ENCODE data around the gene LY6G5B. TPM values are rescaled to one million over a fixed set of nuclear protein-coding genes. Genes with fewer than 3 reads are reported as not detected.

LY6G5B gene
- total RNA-seq, 1 donor from 2014 or later: 22.0 TPM

DNA sequence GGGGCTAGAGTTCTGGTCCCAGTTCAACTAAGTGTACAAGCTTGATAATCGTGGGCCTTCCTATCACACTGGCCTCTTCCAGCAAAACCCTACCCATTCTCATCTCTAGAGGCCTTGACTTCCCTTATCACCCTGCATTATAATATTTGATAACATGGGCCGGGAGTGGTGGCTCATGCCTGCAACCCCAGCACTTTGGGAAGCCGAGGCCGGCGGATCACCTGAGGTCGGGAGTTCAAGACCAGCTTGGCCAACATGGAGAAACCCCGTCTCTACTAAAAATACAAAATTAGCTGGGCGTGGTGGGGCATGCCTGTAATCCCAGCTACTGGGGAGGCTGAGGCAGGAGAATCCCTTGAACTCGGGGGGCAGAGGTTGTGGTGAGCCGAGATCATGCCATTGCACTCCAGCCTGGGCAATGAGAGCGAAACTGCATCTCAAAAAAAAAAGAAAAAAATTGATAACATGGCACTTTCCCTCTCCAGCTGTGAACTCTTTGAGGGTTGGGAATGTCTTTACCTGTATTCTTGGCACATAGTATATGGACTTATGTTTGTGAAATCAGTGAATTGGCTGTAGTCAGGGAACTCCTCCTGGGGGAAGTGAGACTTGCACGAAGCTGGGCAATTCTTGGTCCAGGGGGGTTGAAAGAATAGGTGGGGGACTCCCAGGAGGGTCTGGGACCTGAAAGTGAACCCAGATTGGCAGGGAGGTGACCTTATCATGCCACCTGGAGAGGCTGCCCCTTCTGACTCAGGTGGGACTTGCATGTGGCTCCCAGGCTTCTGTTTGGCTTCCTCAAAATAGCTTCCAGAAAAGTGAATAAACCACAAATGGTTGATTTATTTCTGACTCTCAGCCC lies 8.3 kb upstream of the LY6G5B start:
- H3K4me1 Mint-ChIP-seq (ENCODE audit: unreplicated experiment): peaks cover 55% of the 10 kb centered on the region
- H3K27me3 Mint-ChIP-seq: no peaks in the 10 kb centered on the region
- peak overlapping the region; percentile 93 for H3K4me3 Mint-ChIP-seq
- H3K9me3 Mint-ChIP-seq: no peaks in the 10 kb centered on the region
- peak overlapping the region; percentile 89 for H3K27ac Mint-ChIP-seq
- TF ChIP-seq, protein P1, sequence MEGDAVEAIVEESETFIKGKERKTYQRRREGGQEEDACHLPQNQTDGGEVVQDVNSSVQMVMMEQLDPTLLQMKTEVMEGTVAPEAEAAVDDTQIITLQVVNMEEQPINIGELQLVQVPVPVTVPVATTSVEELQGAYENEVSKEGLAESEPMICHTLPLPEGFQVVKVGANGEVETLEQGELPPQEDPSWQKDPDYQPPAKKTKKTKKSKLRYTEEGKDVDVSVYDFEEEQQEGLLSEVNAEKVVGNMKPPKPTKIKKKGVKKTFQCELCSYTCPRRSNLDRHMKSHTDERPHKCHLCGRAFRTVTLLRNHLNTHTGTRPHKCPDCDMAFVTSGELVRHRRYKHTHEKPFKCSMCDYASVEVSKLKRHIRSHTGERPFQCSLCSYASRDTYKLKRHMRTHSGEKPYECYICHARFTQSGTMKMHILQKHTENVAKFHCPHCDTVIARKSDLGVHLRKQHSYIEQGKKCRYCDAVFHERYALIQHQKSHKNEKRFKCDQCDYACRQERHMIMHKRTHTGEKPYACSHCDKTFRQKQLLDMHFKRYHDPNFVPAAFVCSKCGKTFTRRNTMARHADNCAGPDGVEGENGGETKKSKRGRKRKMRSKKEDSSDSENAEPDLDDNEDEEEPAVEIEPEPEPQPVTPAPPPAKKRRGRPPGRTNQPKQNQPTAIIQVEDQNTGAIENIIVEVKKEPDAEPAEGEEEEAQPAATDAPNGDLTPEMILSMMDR (conservative IDR thresholded peaks at IDR 0.05): no peak
- no peak for DNase-seq (ENCODE audit: extremely low spot score, unreplicated experiment)
- peaks cover 21% of the 10 kb centered on the region for H3K36me3 Mint-ChIP-seq

DNA sequence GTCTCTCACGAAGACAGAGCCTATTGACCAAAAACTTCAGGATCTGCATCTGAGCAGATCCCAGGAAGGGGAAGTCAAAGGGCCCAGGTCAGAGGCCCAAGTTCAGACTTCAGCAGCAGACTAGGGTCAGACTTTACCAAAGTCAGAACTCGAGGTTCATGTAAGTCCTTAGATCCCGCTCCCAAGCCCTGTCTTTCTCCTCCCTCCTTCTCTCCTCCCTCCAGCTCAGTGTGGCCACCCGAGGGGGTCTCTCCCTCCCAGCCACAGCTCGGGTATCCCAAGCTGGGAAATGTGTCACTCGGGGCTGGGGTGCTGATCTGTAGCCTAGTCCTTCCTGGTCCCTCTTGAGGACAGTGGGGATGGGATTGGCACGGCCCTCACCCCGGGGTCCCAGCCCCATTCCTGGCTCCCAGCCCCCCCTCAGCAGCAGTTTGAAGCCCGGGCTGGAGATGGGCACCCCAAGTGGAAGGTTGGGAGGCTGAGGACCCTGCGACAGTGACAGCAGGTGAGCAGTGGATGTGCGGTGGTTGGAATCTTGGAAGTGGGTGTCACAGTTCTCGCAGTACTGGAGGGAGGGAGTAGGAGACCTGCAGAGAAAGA lies 7.6 kb upstream of the LY6G5B start:
- H3K36me3 Mint-ChIP-seq: peaks cover 20% of the 10 kb centered on the region
- H3K27me3 Mint-ChIP-seq: no peaks in the 10 kb centered on the region
- H3K9me3 Mint-ChIP-seq: no peaks in the 10 kb centered on the region
- H3K4me3 Mint-ChIP-seq: peak overlapping the region; percentile 47
- TF ChIP-seq, protein P1 (conservative IDR thresholded peaks at IDR 0.05): no peak
- DNase-seq (ENCODE audit: extremely low spot score, unreplicated experiment): no peak
- no peak overlapping the region for H3K27ac Mint-ChIP-seq
- H3K4me1 Mint-ChIP-seq (ENCODE audit: unreplicated experiment): peaks cover 59% of the 10 kb centered on the region

DNA sequence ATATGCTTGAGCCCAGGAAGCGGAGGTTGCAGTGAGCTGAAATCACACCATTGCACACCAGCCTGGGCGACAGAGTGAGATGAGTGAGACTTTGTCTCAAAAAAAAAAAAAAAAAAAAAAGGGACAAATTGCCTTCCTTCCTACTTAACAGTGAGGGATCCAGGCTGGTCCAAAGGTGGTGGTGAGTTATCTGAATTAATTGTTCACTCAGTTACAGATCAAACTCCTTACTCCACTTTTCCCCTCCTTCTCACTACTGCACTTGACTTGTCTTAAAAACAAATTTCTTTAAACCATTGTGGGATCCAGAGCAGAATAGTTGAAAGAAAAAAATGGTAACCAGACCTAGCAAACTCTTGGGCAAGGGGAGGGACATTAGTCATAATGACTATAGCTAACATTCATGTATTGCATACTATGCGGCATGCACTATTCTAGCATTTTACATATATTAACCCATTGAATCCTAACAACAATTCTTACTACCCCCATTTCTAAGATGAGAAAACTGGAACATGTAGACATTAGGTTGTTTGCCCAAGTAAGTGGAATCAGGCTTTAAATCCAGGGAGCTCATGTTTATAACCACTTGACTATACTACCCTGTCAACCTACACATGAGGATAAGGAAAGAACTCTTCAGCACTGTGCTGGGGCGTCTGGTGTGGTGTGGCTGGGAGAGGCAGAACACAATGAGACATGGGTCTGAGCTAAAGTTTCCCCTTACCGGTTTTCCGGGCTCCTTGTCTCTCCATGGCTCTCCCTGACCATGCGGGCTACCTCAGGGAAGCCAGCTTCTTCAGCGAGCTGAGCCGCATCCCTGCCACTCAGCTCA lies 6.4 kb upstream of the LY6G5B start:
- no peak for DNase-seq (ENCODE audit: extremely low spot score, unreplicated experiment)
- Mint-ChIP-seq H3K27ac (peak overlapping the region; percentile 99), H3K36me3 (peaks cover 18% of the 10 kb centered on the region), H3K9me3 (no peaks in the 10 kb centered on the region), H3K27me3 (no peaks in the 10 kb centered on the region), H3K4me1 (ENCODE audit: unreplicated experiment) (peaks cover 58% of the 10 kb centered on the region), H3K4me3 (peak overlapping the region; percentile 99)
- TF ChIP-seq, protein P1 (conservative IDR thresholded peaks at IDR 0.05): no peak

DNA sequence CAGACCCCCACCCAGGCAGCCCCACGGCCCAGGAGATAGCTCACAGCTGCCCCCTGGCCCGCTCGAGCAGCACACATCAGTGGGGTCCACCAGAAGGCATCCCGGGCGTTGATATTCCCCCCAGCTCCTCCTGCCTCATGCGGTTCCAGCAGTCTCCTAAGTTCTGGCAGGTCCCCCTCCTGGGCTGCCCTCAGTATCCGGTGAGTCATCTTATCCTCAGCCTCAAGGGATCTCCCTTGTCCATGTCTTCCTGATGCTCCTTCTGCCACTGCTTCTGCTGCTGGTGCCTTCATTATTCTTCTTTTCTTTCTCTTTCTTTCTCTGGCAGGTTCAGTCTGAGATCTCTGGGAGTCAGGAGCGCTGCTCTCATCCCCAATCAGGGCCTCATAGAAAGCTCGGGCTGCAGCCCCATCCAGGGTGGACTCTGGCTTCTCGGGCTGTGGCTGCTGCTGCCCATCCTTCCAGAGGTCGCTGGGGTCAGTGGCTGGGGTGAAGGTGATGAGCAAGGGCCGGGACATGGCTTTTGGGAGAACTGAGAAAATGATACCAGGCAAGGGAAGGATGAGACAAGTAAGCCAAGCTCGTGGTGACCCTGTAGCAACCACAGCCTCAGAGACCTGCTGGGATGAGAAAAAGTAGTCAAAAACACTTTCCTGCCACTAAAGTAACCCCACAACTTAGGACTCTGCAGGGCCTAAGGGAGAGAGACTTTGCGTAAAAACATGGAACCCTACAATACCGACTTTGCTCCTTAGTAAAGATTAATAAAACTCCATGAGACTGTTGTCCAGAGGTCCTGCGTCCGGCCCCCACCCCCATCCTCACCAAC lies 5.6 kb upstream of the LY6G5B start:
- TF ChIP-seq, protein P1 (conservative IDR thresholded peaks at IDR 0.05): no peak
- Mint-ChIP-seq H3K27ac (peak overlapping the region; percentile 99), H3K4me3 (peak overlapping the region; percentile 99), H3K27me3 (no peaks in the 10 kb centered on the region), H3K4me1 (ENCODE audit: unreplicated experiment) (peaks cover 55% of the 10 kb centered on the region), H3K36me3 (peaks cover 18% of the 10 kb centered on the region), H3K9me3 (no peaks in the 10 kb centered on the region)
- no peak for DNase-seq (ENCODE audit: extremely low spot score, unreplicated experiment)

All from type B pancreatic cell (in vitro differentiated cells).